Right lobe of liver (tissue), 4 donors: ENCODE measurements around the gene DYNLT5.

Source experiments
- POLR2A ChIP-seq: fragments of 450-650 bp; IDR thresholded peaks from one replicate; pipeline ENCODE4 v1.6.1; 2017; ENCODE audit warnings: antibody characterized with exemption, mild to moderate bottlenecking
- TF ChIP-seq, protein P1 (sequence below), 4 donors: fragments of 200-600 bp in 3 of 4; fragments of 450-650 bp in 1 of 4; IDR thresholded peaks; one replicate each; pipeline versions ENCODE4 v1.5.1 to v1.8.0; 2016 to 2022; ENCODE audit warnings: antibody characterized with exemption in 4 of 4, mild to moderate bottlenecking in 2 of 4
- donor health status: DM: no; HTN: no; CAD: no.
- donor health status: DM: no; HTN: no; CAD: no.
- donor health status: DM: no; HTN: yes; CAD: no.

DNA sequence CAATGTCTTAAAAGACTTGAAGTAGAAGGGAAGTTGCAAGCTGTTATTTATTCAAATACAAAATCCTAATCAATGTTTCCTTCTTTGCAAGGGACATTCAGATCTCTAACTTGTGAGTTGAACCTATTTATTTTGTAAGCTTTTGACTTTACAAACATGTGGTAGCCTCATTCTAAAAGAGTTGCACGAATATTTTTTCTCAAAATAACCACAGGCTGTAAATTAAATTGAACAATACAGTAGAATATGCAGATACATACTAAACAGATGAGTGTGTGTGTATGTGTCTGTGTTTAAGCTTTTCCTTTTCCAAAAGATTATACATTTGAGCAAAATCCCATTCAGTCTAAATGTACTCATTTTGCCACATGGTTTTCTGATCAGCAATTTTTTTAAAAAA, 4.8 kb upstream of the DYNLT5 start:
- TF ChIP-seq, protein P1, sequence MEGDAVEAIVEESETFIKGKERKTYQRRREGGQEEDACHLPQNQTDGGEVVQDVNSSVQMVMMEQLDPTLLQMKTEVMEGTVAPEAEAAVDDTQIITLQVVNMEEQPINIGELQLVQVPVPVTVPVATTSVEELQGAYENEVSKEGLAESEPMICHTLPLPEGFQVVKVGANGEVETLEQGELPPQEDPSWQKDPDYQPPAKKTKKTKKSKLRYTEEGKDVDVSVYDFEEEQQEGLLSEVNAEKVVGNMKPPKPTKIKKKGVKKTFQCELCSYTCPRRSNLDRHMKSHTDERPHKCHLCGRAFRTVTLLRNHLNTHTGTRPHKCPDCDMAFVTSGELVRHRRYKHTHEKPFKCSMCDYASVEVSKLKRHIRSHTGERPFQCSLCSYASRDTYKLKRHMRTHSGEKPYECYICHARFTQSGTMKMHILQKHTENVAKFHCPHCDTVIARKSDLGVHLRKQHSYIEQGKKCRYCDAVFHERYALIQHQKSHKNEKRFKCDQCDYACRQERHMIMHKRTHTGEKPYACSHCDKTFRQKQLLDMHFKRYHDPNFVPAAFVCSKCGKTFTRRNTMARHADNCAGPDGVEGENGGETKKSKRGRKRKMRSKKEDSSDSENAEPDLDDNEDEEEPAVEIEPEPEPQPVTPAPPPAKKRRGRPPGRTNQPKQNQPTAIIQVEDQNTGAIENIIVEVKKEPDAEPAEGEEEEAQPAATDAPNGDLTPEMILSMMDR (IDR thresholded peaks at IDR 0.05), result no peak
- no peak for TF ChIP-seq POLR2A
